Natural killer cell (primary cell): Measurements from ENCODE around the gene CHAD. TPM values are rescaled to one million over a fixed set of nuclear protein-coding genes. Genes with fewer than 3 reads are reported as not detected.

Experiments used
- ATAC-seq, 3 donors: fragments of 150-1000 bp in 2 of 3; fragments of 200-7000 bp in 1 of 3; cut with Tn5 transposase; 1 replicate in 1 of 3; 2 replicates in 2 of 3; pipeline ENCODE4 v1.10.0; 2021; ENCODE audit warnings: mild to moderate bottlenecking in 2 of 3, moderate library complexity in 2 of 3
- DNase-seq, 2 donors: peaks; one replicate each; pipeline versions ENCODE4 v3.0.0 to v3.0.0-alpha.2; 2013 to 2021; ENCODE audit warnings: mixed read lengths in 1 of 2
- H3K27ac ChIP-seq: one replicate; pipeline ENCODE4 v1.5.1; 2013; ENCODE audit warnings: mild to moderate bottlenecking, low read length
- H3K27me3 ChIP-seq: one replicate; pipeline ENCODE4 v1.6.1; 2013; ENCODE audit warnings: low read length; ENCODE audit not compliant: control insufficient read depth, insufficient read depth
- H3K36me3 ChIP-seq: one replicate; pipeline ENCODE4 v1.6.1; 2013; ENCODE audit warnings: low read length; ENCODE audit not compliant: control insufficient read depth, insufficient read depth
- H3K4me1 ChIP-seq: one replicate; pipeline ENCODE4 v1.6.1; 2013; ENCODE audit warnings: low read length; ENCODE audit not compliant: control insufficient read depth, insufficient read depth
- H3K4me3 ChIP-seq: one replicate; pipeline ENCODE4 v1.5.1; 2013; ENCODE audit warnings: low read length
- H3K9me3 ChIP-seq: one replicate; pipeline ENCODE4 v1.6.1; 2013; ENCODE audit warnings: low read length; ENCODE audit not compliant: control insufficient read depth, insufficient read depth
- H3K27ac Mint-ChIP-seq, 2 donors: one replicate each; pipeline ENCODE4 v1.8.0; 2022; ENCODE audit warnings: mild to moderate bottlenecking in 2 of 2, mixed read lengths in 2 of 2, moderate library complexity in 1 of 2
- H3K27me3 Mint-ChIP-seq, 2 donors: one replicate each; pipeline ENCODE4 v1.8.0; 2022; ENCODE audit warnings: low read depth in 2 of 2, mixed read lengths in 2 of 2
- H3K36me3 Mint-ChIP-seq: one replicate; pipeline ENCODE4 v1.8.0; 2022; ENCODE audit warnings: mixed read lengths
- H3K4me1 Mint-ChIP-seq, 2 donors: one replicate each; pipeline ENCODE4 v1.8.0; 2022; ENCODE audit warnings: mixed read lengths in 2 of 2
- H3K4me3 Mint-ChIP-seq: one replicate; pipeline ENCODE4 v1.8.0; 2022; ENCODE audit warnings: mild to moderate bottlenecking, moderate library complexity, mixed read lengths
- H3K9me3 Mint-ChIP-seq, 2 donors: one replicate each; pipeline ENCODE4 v1.8.0; 2022; ENCODE audit warnings: mixed read lengths in 2 of 2
- WGBS: methylation state at CpG from one replicate; pipeline ENCODE4 v1.1.7; 2013; ENCODE audit warnings: missing lambda C conversion rate; ENCODE audit not compliant: insufficient coverage; 5-methylcytosine and 5-hydroxymethylcytosine counted together
- intact Hi-C: fragments of 100-400 bp; cut with micrococcal nuclease; formaldehyde crosslinking; loops from one replicate; pipeline ENCODE4 v1.14.2; 2022
- total RNA-seq, 4 donors: library from RNA; stranded (reverse); fragments of 120-200 nt in 1 of 4; gene quantifications; one replicate each; pipeline versions ENCODE4 v1.2.3 to v1.2.4, GENCODE V29; 2013 to 2022
- TF ChIP-seq, protein P1 (sequence below): fragments of 200-600 bp; IDR thresholded peaks from one replicate; pipeline ENCODE4 v1.8.0; 2022; ENCODE audit warnings: antibody characterized with exemption

The CHAD gene
- total RNA-seq, 3 donors from 2014 or later (not counting 1 experiment from before 2014, with no cell fraction given) = 0.60 TPM; not detected in 2

DNA sequence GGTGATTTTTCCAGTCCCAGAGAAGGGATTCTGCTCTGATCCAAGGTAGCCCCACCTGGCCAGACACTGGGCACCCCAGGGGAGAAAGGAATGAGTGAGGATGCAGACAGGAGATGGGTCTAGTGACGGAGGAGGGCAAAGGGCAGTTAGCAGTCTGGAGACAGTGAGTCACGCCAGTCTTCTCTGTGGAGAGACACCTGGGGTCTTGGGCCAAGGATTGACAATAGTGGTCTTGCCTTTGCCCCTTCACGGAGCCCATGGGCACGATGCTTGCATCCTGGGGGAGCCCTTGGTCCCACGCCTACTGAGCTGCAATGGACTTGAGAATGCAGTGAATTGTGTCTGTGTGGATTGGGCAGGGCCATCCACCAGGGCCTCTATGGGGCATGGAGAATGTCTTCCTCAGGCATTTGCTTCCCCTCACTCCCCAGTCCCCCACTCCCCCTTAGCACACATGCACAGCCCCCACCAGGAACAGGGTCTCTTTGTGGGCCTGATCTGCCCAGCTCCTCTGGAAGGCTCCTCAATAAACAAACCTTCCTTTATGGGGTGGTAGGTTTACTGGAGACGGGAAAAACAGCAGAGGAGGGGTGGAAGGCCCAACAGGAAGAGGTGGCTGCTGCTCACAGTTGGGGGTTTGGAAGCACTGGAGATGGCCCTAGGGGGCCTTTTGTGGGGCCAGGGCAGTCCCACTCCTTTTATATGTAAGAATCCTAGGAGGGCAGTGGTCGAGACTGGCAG, 1.4 kb downstream of the CHAD start:
- no peak for DNase-seq
- Histone ChIP-seq H3K27me3 (peaks cover 11% of the 10 kb centered on the region), H3K27ac (no peak overlapping the region), H3K9me3 (no peaks in the 10 kb centered on the region), H3K4me1 (peaks cover 29% of the 10 kb centered on the region), H3K4me3 (no peak overlapping the region), H3K36me3 (no peaks in the 10 kb centered on the region)
- intact Hi-C loops = no loop called here
- Mint-ChIP-seq H3K27me3 (peaks cover 13 to 14% of the 10 kb centered on the region in 2 donors), H3K4me1 (peaks cover 5 to 12% of the 10 kb centered on the region in 2 donors), H3K36me3 (no peaks in the 10 kb centered on the region), H3K9me3 (no peaks in the 10 kb centered on the region), H3K27ac (no peak overlapping the region), H3K4me3 (no peak overlapping the region)
- TF ChIP-seq, protein P1, sequence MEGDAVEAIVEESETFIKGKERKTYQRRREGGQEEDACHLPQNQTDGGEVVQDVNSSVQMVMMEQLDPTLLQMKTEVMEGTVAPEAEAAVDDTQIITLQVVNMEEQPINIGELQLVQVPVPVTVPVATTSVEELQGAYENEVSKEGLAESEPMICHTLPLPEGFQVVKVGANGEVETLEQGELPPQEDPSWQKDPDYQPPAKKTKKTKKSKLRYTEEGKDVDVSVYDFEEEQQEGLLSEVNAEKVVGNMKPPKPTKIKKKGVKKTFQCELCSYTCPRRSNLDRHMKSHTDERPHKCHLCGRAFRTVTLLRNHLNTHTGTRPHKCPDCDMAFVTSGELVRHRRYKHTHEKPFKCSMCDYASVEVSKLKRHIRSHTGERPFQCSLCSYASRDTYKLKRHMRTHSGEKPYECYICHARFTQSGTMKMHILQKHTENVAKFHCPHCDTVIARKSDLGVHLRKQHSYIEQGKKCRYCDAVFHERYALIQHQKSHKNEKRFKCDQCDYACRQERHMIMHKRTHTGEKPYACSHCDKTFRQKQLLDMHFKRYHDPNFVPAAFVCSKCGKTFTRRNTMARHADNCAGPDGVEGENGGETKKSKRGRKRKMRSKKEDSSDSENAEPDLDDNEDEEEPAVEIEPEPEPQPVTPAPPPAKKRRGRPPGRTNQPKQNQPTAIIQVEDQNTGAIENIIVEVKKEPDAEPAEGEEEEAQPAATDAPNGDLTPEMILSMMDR = no peak
- no peak for ATAC-seq
- WGBS = 87% methylated on average over 7 of the region's 7 CpGs

DNA sequence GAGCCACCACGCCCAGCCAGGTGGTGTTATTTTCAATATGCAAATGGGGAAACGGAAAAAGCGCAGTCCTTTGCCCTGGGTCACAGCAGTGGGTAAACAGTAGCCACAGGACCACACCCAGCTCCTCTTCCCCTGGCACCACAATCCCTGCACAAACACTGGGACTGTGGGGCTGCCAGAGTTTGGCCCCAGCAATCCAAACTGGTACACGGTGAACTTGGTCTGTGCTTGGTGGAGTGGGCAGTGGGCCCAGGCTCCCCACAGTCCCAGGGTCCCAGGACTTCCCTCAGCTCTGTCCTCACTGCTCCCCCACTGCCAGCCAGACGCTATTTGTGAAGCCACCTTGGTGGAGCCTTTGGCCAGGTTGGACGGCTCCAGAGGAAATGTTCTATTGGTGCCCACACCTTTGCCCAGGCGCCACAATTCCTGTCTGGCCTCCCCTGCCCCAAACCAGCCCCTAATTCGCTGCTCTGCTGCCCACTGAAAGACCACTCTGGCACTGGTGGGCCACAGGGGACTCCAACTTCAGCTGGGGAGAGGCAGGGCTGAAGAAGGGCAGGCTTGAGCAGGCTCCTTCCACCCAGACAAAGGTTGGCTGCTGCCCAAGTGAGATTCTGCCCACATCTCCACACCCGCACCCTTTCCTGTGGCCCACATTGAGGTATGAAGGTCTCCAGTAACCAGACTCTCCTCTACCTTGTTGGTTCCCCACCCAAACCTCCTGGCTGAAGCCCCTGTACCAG, 2.1 kb downstream of the CHAD start:
- ATAC-seq (no peak), DNase-seq (no peak)
- no peaks in the 10 kb centered on the region for H3K9me3 Mint-ChIP-seq
- 66% methylated on average over 9 of the region's 9 CpGs for whole genome bisulfite sequencing
- no peaks in the 10 kb centered on the region for H3K9me3 ChIP-seq
- H3K27ac Mint-ChIP-seq = no peak overlapping the region
- H3K4me1 ChIP-seq = peaks cover 29% of the 10 kb centered on the region
- H3K4me3 ChIP-seq = no peak overlapping the region
- intact Hi-C loops = no loop called here
- H3K27me3 Mint-ChIP-seq = peaks cover 13 to 14% of the 10 kb centered on the region in 2 donors
- H3K27me3 ChIP-seq = peaks cover 11% of the 10 kb centered on the region
- TF ChIP-seq, protein P1 = no peak
- H3K36me3 ChIP-seq = no peaks in the 10 kb centered on the region
- H3K4me1 Mint-ChIP-seq = peaks cover 5 to 12% of the 10 kb centered on the region in 2 donors
- no peak overlapping the region for H3K4me3 Mint-ChIP-seq
- H3K36me3 Mint-ChIP-seq = no peaks in the 10 kb centered on the region
- no peak overlapping the region for H3K27ac ChIP-seq

DNA sequence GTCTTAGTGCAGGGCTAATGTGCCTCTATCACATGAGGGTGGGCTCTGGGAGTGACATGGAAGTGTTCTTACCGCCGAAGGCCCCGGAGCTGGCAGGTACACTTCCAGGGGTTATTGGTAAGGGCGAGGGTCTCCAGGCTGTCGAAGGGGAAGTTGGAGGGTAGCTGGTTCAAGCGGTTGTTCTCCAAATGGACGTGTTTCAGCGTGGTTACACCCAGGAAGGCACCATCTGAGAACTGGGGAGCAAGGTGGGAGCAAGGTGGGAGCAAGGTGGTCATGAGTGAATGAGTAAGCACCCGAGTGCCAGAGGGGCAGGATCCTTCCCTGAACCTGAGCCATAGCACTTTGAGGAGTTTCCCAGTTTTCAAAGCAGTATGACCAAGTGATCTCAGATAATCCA, 3.0 kb downstream of the CHAD start:
- H3K4me3 ChIP-seq = no peak overlapping the region
- Mint-ChIP-seq H3K27ac (no peak overlapping the region), H3K4me1 (peaks cover 5 to 12% of the 10 kb centered on the region in 2 donors), H3K36me3 (no peaks in the 10 kb centered on the region), H3K27me3 (peaks cover 11 to 13% of the 10 kb centered on the region in 2 donors), H3K9me3 (no peaks in the 10 kb centered on the region), H3K4me3 (no peak overlapping the region)
- H3K27me3 ChIP-seq = peaks cover 11% of the 10 kb centered on the region
- ATAC-seq = no peak
- H3K27ac ChIP-seq = no peak overlapping the region
- H3K36me3 ChIP-seq = no peaks in the 10 kb centered on the region
- no peak for DNase-seq
- TF ChIP-seq, protein P1 = no peak
- H3K4me1 ChIP-seq = peaks cover 29% of the 10 kb centered on the region
- WGBS = 89% methylated on average over 9 of the region's 9 CpGs
- no peaks in the 10 kb centered on the region for H3K9me3 ChIP-seq
- intact Hi-C loops = no loop called here
